GM13977 (cell line): ENCODE data around the gene C3orf22.
"Not testable (repeated sequence)": the region's sequence is repeated elsewhere in the genome, so short reads cannot be mapped to it uniquely, and the experiment has no call there.

Experiments
- DNase-seq: peaks from one replicate; pipeline ENCODE4 v3.0.0; 2012; ENCODE audit warnings: low spot score
- CTCF ChIP-seq: IDR thresholded peaks from 2 replicates; pipeline ENCODE4 v1.5.1; 2012; ENCODE audit warnings: mild to moderate bottlenecking, control low read depth; ENCODE audit not compliant: insufficient read depth; ENCODE audit errors: extremely low read depth, missing control alignments
- in situ Hi-C: fragments of 300-500 bp; cut with MboI; formaldehyde crosslinking; loops from one replicate; pipeline ENCODE4 v1.12.0; 2022; ENCODE audit warnings: low sequenced_read_pairs, low pct_unique_long_range_greater_than_20kb, mixed read lengths, inconsistent platforms; ENCODE audit not compliant: unreplicated experiment

C3orf22 gene

GRCh38 chr3:126558336-126559071 lies at the start of gene C3orf22:
C3orf22 (minus strand) TSS chr3:126558932; CDS start chr3:126553390, 5,542 bp downstream.
- TF ChIP-seq CTCF = no peak
- no peak for DNase-seq
- in situ Hi-C loops = no loop called here

GRCh38 chr3:126607214-126607908 lies 48.6 kb upstream of the C3orf22 start:
- in situ Hi-C loops = no loop called here
- TF ChIP-seq CTCF = no peak
- DNase-seq = no peak

- in situ Hi-C loops = no loop called here
- no peak for TF ChIP-seq CTCF
- DNase-seq = no peak
These were observed 47.3 kb upstream of the C3orf22 start for GRCh38 chr3:126606001-126606400.

GRCh38 chr3:126604691-126605090 lies 46.0 kb upstream of the C3orf22 start:
- in situ Hi-C loops = no loop called here
- DNase-seq = no peak
- no peak for TF ChIP-seq CTCF

- TF ChIP-seq CTCF = no peak
- no peak for DNase-seq
- in situ Hi-C loops = no loop called here
These were observed 40.4 kb upstream of the C3orf22 start for GRCh38 chr3:126599101-126599500.

GRCh38 chr3:126595479-126595878 lies 36.7 kb upstream of the C3orf22 start:
- DNase-seq, in situ Hi-C loops: not testable (repeated sequence)

GRCh38 chr3:126591515-126591914 lies 32.8 kb upstream of the C3orf22 start:
- in situ Hi-C loops = not testable (repeated sequence)

More at GRCh38 chr3:126591515-126591914, 32.8 kb upstream of the C3orf22 start:
- not testable (repeated sequence) for DNase-seq
